Measurements from ENCODE around the gene CLCN5.

The CLCN5 gene

GRCh38 chrX:50117476-50117875 is 195.1 kb downstream of the CLCN5 start:
- in situ Hi-C loops (cut with HindIII; ENCODE audit: low sequenced_read_pairs): no loop called here

GRCh38 chrX:50125480-50125879 is 203.1 kb downstream of the CLCN5 start:
- in situ Hi-C loops (cut with HindIII; ENCODE audit: low sequenced_read_pairs): no loop called here
- TF ChIP-seq CTCF (IDR thresholded peaks at IDR 0.05; ENCODE audit: low read depth, low read length, missing control alignments): no peak
- H3K4me3 ChIP-seq (ENCODE audit: low read depth, low read length): no peak overlapping the region
- DNase-seq (ENCODE audit: low read depth): no peak

More at GRCh38 chrX:50117476-50117875, 195.1 kb downstream of the CLCN5 start:
- H3K4me3 ChIP-seq (ENCODE audit: low read depth, low read length): no peak overlapping the region
- no peak for DNase-seq (ENCODE audit: low read depth)
- no peak for TF ChIP-seq CTCF (IDR thresholded peaks at IDR 0.05; ENCODE audit: low read depth, low read length, missing control alignments)

- TF ChIP-seq CTCF (IDR thresholded peaks at IDR 0.05; ENCODE audit: low read depth, low read length, missing control alignments): no peak
- DNase-seq (ENCODE audit: low read depth): no peak
- in situ Hi-C loops (cut with HindIII; ENCODE audit: low sequenced_read_pairs): no loop called here
- H3K4me3 ChIP-seq (ENCODE audit: low read depth, low read length): no peak overlapping the region
Measured at GRCh38 chrX:50147972-50148371, 225.6 kb downstream of the CLCN5 start.

All from astrocyte of the cerebellum (primary cell).